ENCODE data around the gene UBR1.

GRCh38 chr15:42940527-42940926 lies 165.3 kb downstream of the UBR1 start:
- TF ChIP-seq CTCF (IDR thresholded peaks at IDR 0.05), result no peak
- TF ChIP-seq EP300 (IDR thresholded peaks at IDR 0.05), result no peak

Measured in tibial nerve (tissue), 4 donors.